ENCODE results near the gene TSPAN4.

TSPAN4 gene

GRCh38 chr11:801097-801780, 41.4 kb upstream of the TSPAN4 start:
- Mint-ChIP-seq H3K9me3 (no peaks in the 10 kb centered on the region), H3K27me3 (peaks cover 2% of the 10 kb centered on the region), H3K27ac (no peak overlapping the region), H3K4me1 (ENCODE audit: low read depth) (peaks cover 28% of the 10 kb centered on the region), H3K4me3 (no peak overlapping the region), H3K36me3 (ENCODE audit: low read depth) (peaks cover 52% of the 10 kb centered on the region)
- intact Hi-C loops (cut with micrococcal nuclease) = no loop called here

- H3K27me3 Mint-ChIP-seq = peaks cover 2% of the 10 kb centered on the region
- peaks cover 23% of the 10 kb centered on the region for H3K4me1 Mint-ChIP-seq (ENCODE audit: low read depth)
- intact Hi-C loops (cut with micrococcal nuclease) = no loop called here
- H3K9me3 Mint-ChIP-seq = no peaks in the 10 kb centered on the region
- no peak overlapping the region for H3K27ac Mint-ChIP-seq
- H3K36me3 Mint-ChIP-seq (ENCODE audit: low read depth) = peaks cover 52% of the 10 kb centered on the region
- H3K4me3 Mint-ChIP-seq = no peak overlapping the region
These were observed 40.5 kb upstream of the TSPAN4 start for GRCh38 chr11:802018-802617.

GRCh38 chr11:802693-803466, 39.8 kb upstream of the TSPAN4 start:
- peaks cover 52% of the 10 kb centered on the region for H3K36me3 Mint-ChIP-seq (ENCODE audit: low read depth)
- H3K27ac Mint-ChIP-seq = no peak overlapping the region
- no peak overlapping the region for H3K4me3 Mint-ChIP-seq
- H3K27me3 Mint-ChIP-seq = peaks cover 2% of the 10 kb centered on the region
- no peaks in the 10 kb centered on the region for H3K9me3 Mint-ChIP-seq
- intact Hi-C loops (cut with micrococcal nuclease) = no loop called here
- peaks cover 23% of the 10 kb centered on the region for H3K4me1 Mint-ChIP-seq (ENCODE audit: low read depth)

DNA sequence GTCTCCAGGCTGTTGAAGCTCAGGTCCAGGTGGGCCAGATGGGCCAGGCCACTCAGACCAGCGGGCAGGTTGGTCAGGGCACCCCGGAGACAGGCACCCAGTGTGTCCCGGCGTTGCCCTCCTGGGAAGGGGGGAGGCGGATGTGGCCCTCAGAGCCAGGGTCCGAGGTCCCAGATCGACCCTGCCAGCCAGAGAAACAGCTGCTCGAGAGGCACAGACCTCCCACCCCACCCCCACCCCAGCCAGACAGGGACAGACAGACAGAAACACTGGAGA, 39.2 kb upstream of the TSPAN4 start:
- Mint-ChIP-seq H3K36me3 (ENCODE audit: low read depth) (peaks cover 52% of the 10 kb centered on the region), H3K4me1 (ENCODE audit: low read depth) (peaks cover 27% of the 10 kb centered on the region), H3K9me3 (no peaks in the 10 kb centered on the region), H3K27ac (no peak overlapping the region), H3K4me3 (no peak overlapping the region), H3K27me3 (peaks cover 2% of the 10 kb centered on the region)
- intact Hi-C loops (cut with micrococcal nuclease) = no loop called here

GRCh38 chr11:803770-804598, 38.7 kb upstream of the TSPAN4 start:
- Mint-ChIP-seq H3K4me1 (ENCODE audit: low read depth) (peaks cover 33% of the 10 kb centered on the region), H3K27me3 (peaks cover 2% of the 10 kb centered on the region), H3K36me3 (ENCODE audit: low read depth) (peaks cover 53% of the 10 kb centered on the region), H3K27ac (no peak overlapping the region), H3K4me3 (peak overlapping the region; percentile 73), H3K9me3 (no peaks in the 10 kb centered on the region)
- intact Hi-C loops (cut with micrococcal nuclease) = no loop called here

GRCh38 chr11:804599-804964, 38.1 kb upstream of the TSPAN4 start:
- Mint-ChIP-seq H3K9me3 (no peaks in the 10 kb centered on the region), H3K27ac (no peak overlapping the region), H3K27me3 (peaks cover 2% of the 10 kb centered on the region), H3K36me3 (ENCODE audit: low read depth) (peaks cover 53% of the 10 kb centered on the region), H3K4me1 (ENCODE audit: low read depth) (peaks cover 35% of the 10 kb centered on the region), H3K4me3 (peak overlapping the region; percentile 73)
- intact Hi-C loops (cut with micrococcal nuclease) = no loop called here

DNA sequence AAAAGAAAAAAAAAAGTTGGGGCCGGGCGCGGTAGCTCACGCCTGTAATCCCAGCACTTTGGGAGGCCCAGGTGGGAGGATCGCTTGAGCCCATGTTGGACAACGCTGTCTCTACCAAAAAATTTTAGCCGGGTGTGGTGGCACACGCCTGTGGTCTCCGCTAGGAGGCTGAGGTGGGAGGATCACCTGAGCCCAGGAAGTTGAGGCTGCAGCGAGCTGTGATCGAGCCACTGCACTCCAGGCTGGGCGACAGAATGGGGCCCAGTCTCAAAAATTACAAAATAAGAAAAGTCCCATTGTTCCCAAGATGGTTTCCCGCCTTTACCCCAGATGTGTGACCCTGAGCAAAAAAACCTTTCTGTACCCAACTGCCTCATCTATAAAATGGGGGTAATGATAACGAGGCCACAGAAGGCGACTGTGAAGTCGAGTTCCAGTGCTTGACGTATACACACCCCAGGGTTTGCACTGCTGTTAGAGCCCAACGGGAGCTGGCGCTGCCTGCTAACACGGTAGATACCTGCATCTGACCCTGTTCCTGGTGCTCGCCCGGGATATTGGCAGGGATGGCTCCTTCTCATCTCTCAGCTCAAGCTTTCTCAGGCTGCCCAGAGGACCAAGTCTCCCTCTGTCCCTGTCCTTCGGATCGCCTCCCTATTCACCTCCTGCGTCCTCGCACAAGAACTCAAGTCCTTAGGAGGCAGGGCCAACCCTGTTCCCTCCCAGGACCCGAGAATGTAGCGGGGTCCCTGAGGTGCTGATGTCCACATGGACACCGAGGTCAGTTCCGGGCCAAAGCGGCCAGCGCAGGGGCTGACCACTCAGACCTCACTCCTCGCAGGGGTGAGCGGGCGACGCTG, 34.0 kb upstream of the TSPAN4 start:
- H3K4me1 Mint-ChIP-seq (ENCODE audit: low read depth) = peaks cover 59% of the 10 kb centered on the region
- H3K9me3 Mint-ChIP-seq = no peaks in the 10 kb centered on the region
- peak overlapping the region; percentile 97 for H3K27ac Mint-ChIP-seq
- peak overlapping the region; percentile 92 for H3K4me3 Mint-ChIP-seq
- peaks cover 55% of the 10 kb centered on the region for H3K36me3 Mint-ChIP-seq (ENCODE audit: low read depth)
- intact Hi-C loops (cut with micrococcal nuclease) = loop anchor here (1.0 to 5.0 kb wide), 2 partner anchors 11 to 34 kb away; partner anchors contain the start of genes POLR2L and TSPAN4
- peaks cover 2% of the 10 kb centered on the region for H3K27me3 Mint-ChIP-seq

DNA sequence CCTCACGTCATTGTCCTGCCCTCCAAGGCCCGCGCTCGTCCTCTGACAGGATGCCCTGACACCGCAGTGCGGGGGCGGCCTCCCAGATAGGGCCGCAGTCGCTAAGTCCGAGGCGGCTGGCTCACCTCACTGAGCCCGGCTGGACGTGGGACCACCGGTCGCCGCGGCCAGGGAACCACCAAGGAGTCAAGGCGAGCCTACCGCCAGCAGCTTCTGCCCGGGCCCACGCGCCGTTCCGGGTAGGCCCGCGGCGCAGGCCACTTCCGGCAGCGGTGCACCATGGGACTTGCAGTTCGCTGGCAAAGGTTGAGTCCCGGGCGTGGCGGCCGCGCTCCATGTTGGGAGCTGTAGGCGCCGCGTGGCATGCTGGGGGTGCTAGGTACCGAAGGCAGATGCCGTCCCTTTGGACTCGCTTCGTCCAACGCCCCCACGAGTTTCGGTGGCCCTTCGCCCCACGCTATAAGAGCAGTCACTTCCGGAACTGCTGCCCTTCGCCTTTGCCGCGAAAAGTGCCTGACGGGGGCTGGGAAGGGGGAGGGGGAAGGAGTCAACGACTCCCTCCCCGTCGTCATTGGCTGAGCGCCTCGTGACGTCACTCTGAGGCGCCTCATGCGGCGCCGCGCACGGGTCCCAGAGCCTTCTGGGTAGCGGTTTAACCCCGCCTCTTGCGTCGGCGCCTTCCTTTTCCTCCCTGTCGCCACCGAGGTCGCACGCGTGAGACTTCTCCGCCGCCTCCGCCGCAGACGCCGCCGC, 33.2 kb upstream of the TSPAN4 start, which contains the start of gene RPLP2:
Gene RPLP2, plus strand, starts transcription at position 681 of the 753 bp plus-strand sequence. CDS start 268 bp downstream, outside the sequence.
- intact Hi-C loops (cut with micrococcal nuclease) = loop anchor here (1.0 to 5.0 kb wide), 2 partner anchors 10 to 33 kb away; partner anchors contain the start of genes POLR2L and TSPAN4
- H3K27me3 Mint-ChIP-seq = no peaks in the 10 kb centered on the region
- peaks cover 58% of the 10 kb centered on the region for H3K36me3 Mint-ChIP-seq (ENCODE audit: low read depth)
- H3K27ac Mint-ChIP-seq = peak within 1 kb of the TSS; percentile 97
- H3K4me3 Mint-ChIP-seq = peak within 1 kb of the TSS; percentile 92
- peaks cover 51% of the 10 kb centered on the region for H3K4me1 Mint-ChIP-seq (ENCODE audit: low read depth)
- H3K9me3 Mint-ChIP-seq = no peaks in the 10 kb centered on the region

GRCh38 chr11:810040-810567, 32.5 kb upstream of the TSPAN4 start:
- peaks cover 49% of the 10 kb centered on the region for H3K4me1 Mint-ChIP-seq (ENCODE audit: low read depth)
- peak overlapping the region; percentile 97 for H3K27ac Mint-ChIP-seq
- no peaks in the 10 kb centered on the region for H3K27me3 Mint-ChIP-seq
- peaks cover 62% of the 10 kb centered on the region for H3K36me3 Mint-ChIP-seq (ENCODE audit: low read depth)
- H3K4me3 Mint-ChIP-seq = peak overlapping the region; percentile 92
- intact Hi-C loops (cut with micrococcal nuclease) = no loop called here
- H3K9me3 Mint-ChIP-seq = no peaks in the 10 kb centered on the region

DNA sequence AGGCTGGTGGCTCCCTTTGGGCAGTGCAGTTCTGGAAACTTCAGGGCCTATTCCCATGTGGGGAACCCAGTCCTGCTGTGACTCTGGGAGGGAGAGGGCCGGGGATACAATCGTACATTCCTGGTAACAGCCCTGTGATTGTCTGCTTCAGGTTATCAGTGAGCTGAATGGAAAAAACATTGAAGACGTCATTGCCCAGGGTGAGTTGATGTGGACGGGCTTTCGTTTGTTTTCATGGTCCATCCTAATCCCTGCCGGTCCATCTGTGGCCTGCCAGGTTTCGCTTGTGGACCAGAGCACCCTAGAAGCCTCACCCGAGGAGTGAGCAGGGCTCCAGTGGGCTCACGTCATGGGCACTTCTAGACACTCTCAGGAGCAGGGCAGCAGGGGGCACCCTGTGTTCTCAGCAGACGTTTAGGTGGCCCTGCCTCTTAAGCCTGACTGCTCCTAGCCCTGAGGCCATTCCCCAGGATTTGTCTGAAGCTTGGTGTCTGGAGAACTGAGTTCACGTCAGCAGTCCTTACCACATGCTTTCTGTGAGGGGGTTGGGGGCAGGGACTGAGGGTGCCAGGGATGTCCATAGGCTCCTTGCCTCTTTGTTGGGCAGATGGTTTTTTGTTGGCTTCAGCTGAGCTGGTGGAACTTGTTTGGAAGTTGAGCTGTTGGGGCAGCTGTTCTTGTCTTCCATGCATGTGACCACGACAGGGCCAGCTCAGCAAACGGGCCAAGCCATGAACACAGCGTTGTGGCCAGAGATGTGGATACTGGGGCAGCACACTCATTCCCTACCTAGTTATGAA, 31.0 kb upstream of the TSPAN4 start:
- Mint-ChIP-seq H3K27ac (peak overlapping the region; percentile 97), H3K36me3 (ENCODE audit: low read depth) (peaks cover 62% of the 10 kb centered on the region), H3K27me3 (no peaks in the 10 kb centered on the region), H3K4me3 (peak overlapping the region; percentile 92), H3K9me3 (no peaks in the 10 kb centered on the region), H3K4me1 (ENCODE audit: low read depth) (peaks cover 44% of the 10 kb centered on the region)
- intact Hi-C loops (cut with micrococcal nuclease) = no loop called here

DNA sequence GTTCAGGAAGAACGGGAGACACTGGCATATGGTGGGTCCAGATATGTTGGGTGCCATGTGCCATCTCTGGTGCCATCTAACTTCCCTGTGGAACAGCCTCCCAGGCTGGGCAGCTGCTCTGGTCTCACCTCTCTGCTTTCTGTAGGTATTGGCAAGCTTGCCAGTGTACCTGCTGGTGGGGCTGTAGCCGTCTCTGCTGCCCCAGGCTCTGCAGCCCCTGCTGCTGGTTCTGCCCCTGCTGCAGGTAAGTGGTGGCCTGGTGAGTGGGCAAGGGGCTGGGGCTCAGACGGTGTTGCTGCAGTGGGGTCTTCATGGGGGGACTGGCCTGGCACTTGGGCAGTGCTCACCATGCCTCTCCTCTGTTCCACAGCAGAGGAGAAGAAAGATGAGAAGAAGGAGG, 30.3 kb upstream of the TSPAN4 start:
- peaks cover 42% of the 10 kb centered on the region for H3K4me1 Mint-ChIP-seq (ENCODE audit: low read depth)
- no peaks in the 10 kb centered on the region for H3K27me3 Mint-ChIP-seq
- H3K9me3 Mint-ChIP-seq = no peaks in the 10 kb centered on the region
- H3K36me3 Mint-ChIP-seq (ENCODE audit: low read depth) = peaks cover 62% of the 10 kb centered on the region
- intact Hi-C loops (cut with micrococcal nuclease) = no loop called here
- no peak overlapping the region for H3K4me3 Mint-ChIP-seq
- H3K27ac Mint-ChIP-seq = peak overlapping the region; percentile 97

- H3K36me3 Mint-ChIP-seq (ENCODE audit: low read depth) = peaks cover 62% of the 10 kb centered on the region
- H3K9me3 Mint-ChIP-seq = no peaks in the 10 kb centered on the region
- intact Hi-C loops (cut with micrococcal nuclease) = no loop called here
- H3K4me3 Mint-ChIP-seq = no peak overlapping the region
- H3K27ac Mint-ChIP-seq = no peak overlapping the region
- H3K4me1 Mint-ChIP-seq (ENCODE audit: low read depth) = peaks cover 35% of the 10 kb centered on the region
- peaks cover under 1% of the 10 kb centered on the region for H3K27me3 Mint-ChIP-seq
These were observed 29.6 kb upstream of the TSPAN4 start for GRCh38 chr11:813072-813455.

Measured in dendritic cell treated with granulocyte-macrophage colony-stimulating factor and Interleukin-4, amounts not matched to agents 40 ng/mL and 50 ng/mL, for 4 days (primary cell).